ENCODE results near the gene GSTA1. TPM values are rescaled to one million over a fixed set of nuclear protein-coding genes. Genes with fewer than 3 reads are reported as not detected.

GSTA1 gene
- total RNA-seq, 2 donors from 2014 or later: 33.2 to 54.1 TPM

GRCh38 chr6:52741872-52742271 is 61.7 kb downstream of the GSTA1 start:
- ATAC-seq: no peak
- Histone ChIP-seq H3K9me3 (no peaks in the 10 kb centered on the region), H3K27me3 (no peaks in the 10 kb centered on the region), H3K4me3 (no peak overlapping the region), H3K36me3 (replicated peaks in 1 of 2; ENCODE audit: insufficient read depth in 1 of 2, low read depth in 2 of 2) (no peaks in the 10 kb centered on the region), H3K4me1 (peaks cover 64% of the 10 kb centered on the region), H3K27ac (no peak overlapping the region)
- TF ChIP-seq CTCF (IDR thresholded peaks at IDR 0.05) (no peak), POLR2A (IDR thresholded peaks at IDR 0.05) (no peak)
- intact Hi-C loops (cut with DNase I): no loop called here
- no peak for DNase-seq
- 44 to 80% methylated on average over 1 of the region's 1 CpG for WGBS, 2 donors

Other genes starting within 250 kb of the GSTA1 start
- gene TRAM2, start 226.8 kb downstream of the GSTA1 start, total RNA-seq: 1 to 10 TPM; 6.7 to 7.9 TPM
- gene TMEM14A, start 132.7 kb downstream of the GSTA1 start, total RNA-seq: 10 to 100 TPM; 14.8 to 33.2 TPM
- 10 to 100 TPM; 73.7 to 76.1 TPM for gene GSTA2, start 40.3 kb downstream of the GSTA1 start, total RNA-seq
- gene GSTA5, start 37.0 kb upstream of the GSTA1 start, total RNA-seq: not detected
- gene GSTA3, start 105.9 kb upstream of the GSTA1 start, total RNA-seq: not detected
- 10 to 100 TPM; 13.5 to 27.7 TPM for gene GSTA4, start 191.5 kb upstream of the GSTA1 start, total RNA-seq

Measured in body of pancreas (tissue), 4 donors.